HepG2 (cell line): Measurements from ENCODE around the gene NDUFB3. TPM values are rescaled to one million over a fixed set of nuclear protein-coding genes. Genes with fewer than 3 reads are reported as not detected.

ENCODE experiments used
- AHDC1 ChIP-seq: sonication (generic); formaldehyde crosslinking; IDR thresholded peaks from 2 replicates; pipeline ENCODE4 v1.5.1; 2020; ENCODE audit warnings: mild to moderate bottlenecking, missing genetic modification reagents, borderline replicate concordance
- ATF1 ChIP-seq: IDR thresholded peaks from 2 replicates; pipeline ENCODE4 v1.6.1; 2016; ENCODE audit warnings: mild to moderate bottlenecking, control low read depth
- DMTF1 ChIP-seq: sonication (generic); formaldehyde crosslinking; IDR thresholded peaks from 2 replicates; pipeline ENCODE4 v1.4.0; 2020; ENCODE audit warnings: mild to moderate bottlenecking, missing genetic modification reagents
- DNMT1 ChIP-seq: sonication (generic); formaldehyde crosslinking; IDR thresholded peaks from 2 replicates; pipeline ENCODE4 v1.5.1; 2020; ENCODE audit warnings: mild to moderate bottlenecking, missing genetic modification reagents
- LRRFIP1 ChIP-seq: sonication (generic); formaldehyde crosslinking; conservative IDR thresholded peaks from 2 replicates; pipeline ENCODE4 v1.4.0; 2020; ENCODE audit warnings: missing genetic modification reagents
- PCBP1 ChIP-seq: fragments of 200-400 bp; formaldehyde crosslinking; IDR thresholded peaks from 2 replicates; pipeline ENCODE4 v1.6.1; 2017; ENCODE audit warnings: mild to moderate bottlenecking, low read depth, low read length, borderline replicate concordance
- PHF20 ChIP-seq: sonication (generic); formaldehyde crosslinking; IDR thresholded peaks from 2 replicates; pipeline ENCODE4 v1.5.0; 2020; ENCODE audit warnings: mild to moderate bottlenecking, missing genetic modification reagents
- RBAK ChIP-seq: sonication (generic); formaldehyde crosslinking; IDR thresholded peaks from 2 replicates; pipeline ENCODE4 v1.5.1; 2020; ENCODE audit warnings: mild to moderate bottlenecking, missing genetic modification reagents
- TGIF2 ChIP-seq: IDR thresholded peaks from 2 replicates; pipeline ENCODE4 v1.6.1; 2016; ENCODE audit warnings: control low read depth, missing compliant biosample characterization
- ZFP36 ChIP-seq: fragments of 150-350 bp; IDR thresholded peaks from 2 replicates; pipeline ENCODE4 v1.6.1; 2018; ENCODE audit warnings: borderline replicate concordance, low read length, low read depth; ENCODE audit not compliant: partially characterized antibody
- ZFP62 ChIP-seq: sonication (generic); formaldehyde crosslinking; IDR thresholded peaks from 2 replicates; pipeline ENCODE4 v1.4.0; 2020; ENCODE audit warnings: missing genetic modification reagents
- ZNF138 ChIP-seq: sonication (generic); formaldehyde crosslinking; IDR thresholded peaks from 2 replicates; pipeline ENCODE4 v1.5.0; 2020; ENCODE audit warnings: mild to moderate bottlenecking, low read depth, missing genetic modification reagents
- ZNF296 ChIP-seq: sonication (generic); formaldehyde crosslinking; conservative IDR thresholded peaks from 2 replicates; pipeline ENCODE4 v1.5.0; 2020; ENCODE audit warnings: mild to moderate bottlenecking, missing genetic modification reagents
- ZNF382 ChIP-seq: sonication (generic); formaldehyde crosslinking; IDR thresholded peaks from 2 replicates; pipeline ENCODE4 v1.5.0; 2020; ENCODE audit warnings: missing genetic modification reagents, mild to moderate bottlenecking, borderline replicate concordance
- ZNF441 ChIP-seq: sonication (generic); formaldehyde crosslinking; IDR thresholded peaks from 2 replicates; pipeline ENCODE4 v1.7.0; 2021; ENCODE audit warnings: missing genetic modification reagents, borderline replicate concordance
- ZNF564 ChIP-seq: sonication (generic); formaldehyde crosslinking; IDR thresholded peaks from 2 replicates; pipeline ENCODE4 v1.8.1; 2023; ENCODE audit warnings: mild to moderate bottlenecking, missing genetic modification reagents
- ZNF724P ChIP-seq: sonication (generic); formaldehyde crosslinking; IDR thresholded peaks from 2 replicates; pipeline ENCODE4 v1.8.0; 2022; ENCODE audit warnings: missing genetic modification reagents, borderline replicate concordance
- ZNF75D ChIP-seq: sonication (generic); formaldehyde crosslinking; IDR thresholded peaks from 2 replicates; pipeline ENCODE4 v1.8.1; 2023; ENCODE audit warnings: missing genetic modification reagents, mild to moderate bottlenecking, borderline replicate concordance
- ZNF883 ChIP-seq: sonication (generic); formaldehyde crosslinking; IDR thresholded peaks from 2 replicates; pipeline ENCODE4 v1.5.1; 2020; ENCODE audit warnings: mild to moderate bottlenecking, missing genetic modification reagents; ENCODE audit errors: not compliant biosample characterization
- polyA plus RNA-seq, 8 experiments: library from polyadenylated mRNA; depleted of rRNA in 3 of 8; stranded (reverse) in 7 of 8; unstranded in 1 of 8; fragments of >200 nt; fragmentation: Illumina TruSeq in 4 of 8; extraction: Trizol in 4 of 8; gene quantifications; 2 replicates each; pipeline versions ENCODE4 v1.2.1 to v1.2.3, GENCODE V29; 2011 to 2016; ENCODE audit warnings: low read depth in 4 of 8, missing spikeins in 1 of 8, mixed read lengths in 1 of 8; ENCODE audit not compliant: insufficient read depth in 1 of 8
- total RNA-seq, 5 experiments: library from RNA; depleted of rRNA; stranded (reverse); fragments of >200 nt; fragmentation: Illumina TruSeq; extraction: Trizol; gene quantifications; 2 replicates each; pipeline ENCODE4 v1.2.3, GENCODE V29; 2016; ENCODE audit warnings: low read depth in 1 of 5

NDUFB3 gene
- total and polyA plus RNA-seq, 2 of the 13 experiments (the other 11 are each of a cell fraction or from before 2014, with no cell fraction given): 50.7 to 159 TPM

- TF ChIP-seq AHDC1 (peak; percentile 9; the same call in 1 of the 2 replicates), ZFP62 (CRISPR knock-in tag) (no peak), ZNF724P (peak; percentile 28; the same call in 1 of the 2 replicates), LRRFIP1 (CRISPR knock-in tag) (no peak), DNMT1 (CRISPR knock-in tag) (no peak; the same call in 1 of the 2 replicates), RBAK (CRISPR knock-in tag) (no peak), ZNF883 (no peak), ZNF75D (no peak), TGIF2 (CRISPR knock-in tag) (no peak; the same call in 1 of the 2 replicates), DMTF1 (CRISPR knock-in tag) (peak; percentile 69; the same call in 1 of the 2 replicates), PCBP1 (no peak), ZNF564 (peak; percentile 81), ZNF382 (no peak), ZNF138 (CRISPR knock-in tag) (peak; percentile 54; the same call in 1 of the 2 replicates), ZFP36 (no peak), ZNF441 (CRISPR knock-in tag) (peak; percentile 71), ZNF296 (CRISPR knock-in tag) (no peak), PHF20 (CRISPR knock-in tag) (0 out of 2 replicates have a peak, but pooled peaks have one; percentile 13), ATF1 (CRISPR knock-in tag) (no peak)
Measured at GRCh38 chr2:201118121-201118960, 46.5 kb downstream of the NDUFB3 start (continued).
